Loucy (cell line): Measurements from ENCODE around the gene PROK1.
"Not testable (repeated sequence)": the region's sequence is repeated elsewhere in the genome, so short reads cannot be mapped to it uniquely, and the experiment has no call there.

Experiments used
- EZH2phosphoT487 ChIP-seq: fragments of 200-600 bp; IDR thresholded peaks from 2 replicates; pipeline ENCODE4 v1.6.1; 2018; ENCODE audit warnings: antibody characterized with exemption, mild to moderate bottlenecking, moderate library complexity, borderline replicate concordance
- TF ChIP-seq, protein P1 (sequence below): fragments of 200-600 bp; sonication (generic); conservative IDR thresholded peaks from 2 replicates; pipeline ENCODE4 v1.5.1; 2014; ENCODE audit warnings: mild to moderate bottlenecking, antibody characterized with exemption, low read length

GRCh38 chr1:110413045-110413444, 37.9 kb upstream of the PROK1 start:
- TF ChIP-seq, protein P1, sequence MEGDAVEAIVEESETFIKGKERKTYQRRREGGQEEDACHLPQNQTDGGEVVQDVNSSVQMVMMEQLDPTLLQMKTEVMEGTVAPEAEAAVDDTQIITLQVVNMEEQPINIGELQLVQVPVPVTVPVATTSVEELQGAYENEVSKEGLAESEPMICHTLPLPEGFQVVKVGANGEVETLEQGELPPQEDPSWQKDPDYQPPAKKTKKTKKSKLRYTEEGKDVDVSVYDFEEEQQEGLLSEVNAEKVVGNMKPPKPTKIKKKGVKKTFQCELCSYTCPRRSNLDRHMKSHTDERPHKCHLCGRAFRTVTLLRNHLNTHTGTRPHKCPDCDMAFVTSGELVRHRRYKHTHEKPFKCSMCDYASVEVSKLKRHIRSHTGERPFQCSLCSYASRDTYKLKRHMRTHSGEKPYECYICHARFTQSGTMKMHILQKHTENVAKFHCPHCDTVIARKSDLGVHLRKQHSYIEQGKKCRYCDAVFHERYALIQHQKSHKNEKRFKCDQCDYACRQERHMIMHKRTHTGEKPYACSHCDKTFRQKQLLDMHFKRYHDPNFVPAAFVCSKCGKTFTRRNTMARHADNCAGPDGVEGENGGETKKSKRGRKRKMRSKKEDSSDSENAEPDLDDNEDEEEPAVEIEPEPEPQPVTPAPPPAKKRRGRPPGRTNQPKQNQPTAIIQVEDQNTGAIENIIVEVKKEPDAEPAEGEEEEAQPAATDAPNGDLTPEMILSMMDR: not testable (repeated sequence)
- not testable (repeated sequence) for TF ChIP-seq EZH2phosphoT487
